Pulmonary artery endothelial cell (primary cell): ENCODE measurements around the gene BRF1. TPM values are rescaled to one million over a fixed set of nuclear protein-coding genes. Genes with fewer than 3 reads are reported as not detected.

Source experiments
- DNase-seq: peaks from one replicate; pipeline ENCODE4 v3.0.0-alpha.2; 2011; ENCODE audit warnings: low read depth, low spot score
- total RNA-seq: library from RNA; depleted of rRNA; stranded (reverse); fragments of >200 nt; gene quantifications from 2 replicates; pipeline ENCODE4 v1.2.3, GENCODE V29; 2014

BRF1 gene
- total RNA-seq, 1 donor from 2014 or later: 33.1 TPM

GRCh38 chr14:105177082-105177481, 123.7 kb downstream of the BRF1 start:
- no peak for DNase-seq

DNA sequence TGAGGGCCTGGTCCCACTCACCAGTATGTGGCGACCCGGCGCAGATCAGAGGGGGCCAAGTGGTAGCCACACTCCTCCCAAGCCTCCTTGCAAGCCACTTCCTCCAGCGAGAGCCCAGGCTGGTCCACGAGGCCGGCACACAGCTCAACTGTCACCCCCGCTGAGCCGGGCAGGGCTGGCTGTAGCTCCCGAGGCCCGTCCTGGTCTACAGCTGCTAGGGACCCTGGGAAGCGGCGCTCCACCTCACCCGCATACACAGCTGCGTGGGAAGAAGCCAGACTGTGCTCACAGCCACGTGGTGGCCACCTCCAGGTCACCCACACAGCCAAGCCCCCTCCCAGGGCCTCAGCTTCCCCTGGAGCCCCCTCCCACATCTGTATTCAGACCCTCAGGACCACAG, 124.3 kb downstream of the BRF1 start:
- DNase-seq: no peak

GRCh38 chr14:105173901-105174894, 126.6 kb downstream of the BRF1 start:
- DNase-seq: no peak

- DNase-seq: no peak
These were observed 127.7 kb downstream of the BRF1 start for GRCh38 chr14:105173145-105173544.

- DNase-seq: no peak
These were observed 128.3 kb downstream of the BRF1 start for GRCh38 chr14:105172476-105172875.

DNA sequence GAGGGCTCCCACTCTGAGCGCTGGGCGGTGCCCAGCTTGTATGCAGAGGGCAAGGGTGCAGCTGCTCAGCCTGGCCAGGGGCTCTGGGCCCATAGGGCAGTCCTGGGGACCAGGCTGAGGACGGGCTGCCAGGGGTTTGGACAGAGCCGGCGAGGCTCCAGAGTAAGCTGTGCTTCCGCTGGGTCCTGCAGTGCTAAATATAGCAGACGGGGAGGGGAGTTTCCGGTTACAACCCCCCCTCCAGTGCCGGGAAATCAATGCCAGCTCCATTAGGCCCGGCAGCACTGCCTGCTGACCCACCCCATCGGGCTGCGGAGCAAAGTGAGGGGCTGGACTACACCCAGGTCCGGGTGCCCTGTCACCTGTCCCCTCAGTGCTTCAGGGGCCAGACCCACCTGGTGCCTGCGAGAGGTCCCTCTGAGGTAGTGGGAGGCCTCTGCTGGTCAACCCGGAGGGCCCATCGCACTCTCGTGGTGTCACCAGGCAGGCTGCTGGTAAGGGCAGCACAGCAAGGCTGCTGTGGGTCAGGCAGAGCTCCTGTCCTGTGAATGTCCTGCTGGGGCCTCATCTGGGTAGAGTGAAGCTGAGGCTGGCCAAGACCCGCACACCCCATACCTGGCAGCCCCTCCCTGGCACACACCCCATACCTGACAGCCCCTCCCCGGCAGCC, 129.7 kb downstream of the BRF1 start:
- DNase-seq: no peak

- DNase-seq: no peak
These were observed 130.8 kb downstream of the BRF1 start for GRCh38 chr14:105169776-105170655.

DNA sequence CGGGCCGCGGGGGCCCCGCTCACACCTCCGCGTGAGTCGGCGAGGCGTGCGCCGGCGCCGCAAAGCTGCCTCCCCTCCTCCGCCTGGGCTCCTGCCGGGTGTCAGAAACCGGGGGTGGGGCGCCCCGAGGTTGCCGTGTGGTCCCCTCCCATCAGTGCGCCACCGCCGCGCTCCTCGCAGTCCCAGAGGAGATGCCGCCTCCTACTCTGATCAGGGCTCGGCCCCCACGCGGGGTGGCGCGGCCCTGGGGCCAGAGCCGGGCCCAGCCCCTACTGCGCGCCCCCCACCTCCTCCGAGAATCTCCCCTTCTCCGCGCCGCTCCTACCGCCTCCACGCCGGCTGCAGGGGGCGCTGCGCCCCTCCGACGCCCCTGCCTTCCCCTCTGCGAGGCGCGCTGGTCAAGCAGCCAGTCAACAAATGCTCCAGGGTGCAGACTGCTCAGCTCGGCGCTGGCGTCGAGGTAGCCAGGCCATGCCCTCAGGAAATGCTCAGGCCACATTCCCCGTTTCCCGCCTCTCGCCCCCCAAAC, 131.8 kb downstream of the BRF1 start:
- DNase-seq: no peak

GRCh38 chr14:105168496-105168978, 132.3 kb downstream of the BRF1 start, which contains the start of gene JAG2:
Gene JAG2 (minus strand): TSS chr14:105168776. CDS start chr14:105168420, 356 bp downstream.
- DNase-seq: no peak

DNA sequence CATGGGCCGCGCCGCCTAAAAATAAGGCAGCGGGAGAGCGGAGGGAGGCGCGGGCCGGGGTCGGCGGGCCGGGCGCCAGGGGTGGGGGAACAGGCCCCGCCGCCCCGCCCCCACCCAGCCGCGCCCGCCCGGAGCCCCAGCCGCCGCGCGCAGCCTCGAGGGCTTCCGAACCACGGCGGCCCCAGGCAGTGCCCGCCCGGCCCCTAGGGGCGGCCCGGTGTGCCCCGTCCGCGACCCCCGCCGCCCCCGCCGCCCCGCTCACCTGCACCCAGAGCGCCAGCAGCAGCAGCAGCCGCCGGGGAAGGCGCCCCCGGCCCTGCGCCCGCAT, 132.7 kb downstream of the BRF1 start:
- no peak for DNase-seq

DNA sequence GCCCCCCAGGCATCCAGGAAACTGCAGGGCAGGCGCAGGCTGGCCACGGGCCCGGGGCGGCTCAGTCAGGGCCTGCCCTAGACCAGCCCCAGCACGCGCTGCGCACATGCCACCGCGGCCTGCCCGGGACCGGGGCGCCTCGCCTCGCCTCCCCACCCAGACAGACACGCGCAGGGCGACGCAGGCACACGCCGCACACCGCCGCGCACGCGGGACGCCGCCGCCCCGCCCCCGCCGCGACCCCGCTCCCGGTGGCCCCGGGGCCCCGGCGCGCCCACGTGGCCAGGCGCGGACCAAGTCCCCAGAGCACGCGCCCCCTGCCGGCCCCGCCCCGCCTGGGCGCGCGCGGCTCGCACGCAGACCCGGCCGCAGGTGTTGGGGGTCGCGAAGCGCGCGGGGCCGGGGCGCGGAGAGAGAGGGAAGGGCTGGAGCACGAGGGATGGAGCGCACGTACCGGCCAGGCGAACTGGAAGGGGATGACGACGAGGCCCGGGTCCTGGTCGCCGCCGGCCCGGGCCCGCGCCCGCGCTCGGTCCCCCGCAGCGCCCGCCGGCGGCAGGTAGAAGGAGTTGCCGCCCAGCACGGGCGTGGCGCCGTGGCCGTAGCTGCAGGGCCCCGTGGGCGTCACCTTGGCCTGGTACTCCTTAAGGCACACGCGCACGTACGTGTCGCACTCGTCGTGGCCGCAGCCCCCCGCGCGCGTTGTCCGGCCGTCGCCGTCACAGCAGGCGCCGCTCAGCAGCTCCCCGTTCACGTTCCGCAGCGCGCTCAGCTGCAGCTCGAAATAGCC, 133.3 kb downstream of the BRF1 start:
- DNase-seq: no peak

DNA sequence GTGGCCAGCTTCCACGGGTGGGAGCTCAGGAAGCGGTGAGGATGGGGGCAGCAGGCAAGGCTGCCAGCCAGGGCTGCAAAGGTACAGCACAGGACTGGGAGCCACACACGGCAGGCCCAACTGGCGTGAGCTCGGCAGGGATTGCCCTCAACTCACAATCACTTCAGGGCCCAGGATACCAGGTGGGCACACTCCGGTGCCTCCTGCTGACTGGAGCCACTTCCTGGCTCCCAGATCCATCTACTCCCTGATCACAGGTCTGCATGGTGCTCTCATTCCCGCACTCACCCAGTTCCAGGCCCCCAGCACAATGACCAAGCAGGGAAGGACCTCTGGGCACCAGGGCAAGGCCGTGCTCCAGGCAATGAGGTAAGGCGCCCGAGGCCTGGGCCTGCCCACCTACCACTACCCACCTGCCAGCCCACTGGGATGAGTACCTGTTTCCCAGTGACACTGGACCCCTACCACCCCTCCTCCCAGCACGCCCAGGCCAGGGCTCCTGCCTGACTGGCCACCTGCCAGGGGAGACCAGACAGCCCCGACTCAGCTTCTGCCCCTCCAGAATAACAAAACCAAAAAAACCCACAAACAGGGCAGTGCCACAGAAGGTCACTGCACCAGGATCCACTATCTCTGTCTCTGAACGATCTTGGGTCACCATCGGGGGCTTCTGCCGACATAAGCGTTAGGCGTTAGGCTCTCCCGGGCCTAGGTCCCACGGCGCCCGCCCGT, 134.1 kb downstream of the BRF1 start:
- no peak for DNase-seq

DNA sequence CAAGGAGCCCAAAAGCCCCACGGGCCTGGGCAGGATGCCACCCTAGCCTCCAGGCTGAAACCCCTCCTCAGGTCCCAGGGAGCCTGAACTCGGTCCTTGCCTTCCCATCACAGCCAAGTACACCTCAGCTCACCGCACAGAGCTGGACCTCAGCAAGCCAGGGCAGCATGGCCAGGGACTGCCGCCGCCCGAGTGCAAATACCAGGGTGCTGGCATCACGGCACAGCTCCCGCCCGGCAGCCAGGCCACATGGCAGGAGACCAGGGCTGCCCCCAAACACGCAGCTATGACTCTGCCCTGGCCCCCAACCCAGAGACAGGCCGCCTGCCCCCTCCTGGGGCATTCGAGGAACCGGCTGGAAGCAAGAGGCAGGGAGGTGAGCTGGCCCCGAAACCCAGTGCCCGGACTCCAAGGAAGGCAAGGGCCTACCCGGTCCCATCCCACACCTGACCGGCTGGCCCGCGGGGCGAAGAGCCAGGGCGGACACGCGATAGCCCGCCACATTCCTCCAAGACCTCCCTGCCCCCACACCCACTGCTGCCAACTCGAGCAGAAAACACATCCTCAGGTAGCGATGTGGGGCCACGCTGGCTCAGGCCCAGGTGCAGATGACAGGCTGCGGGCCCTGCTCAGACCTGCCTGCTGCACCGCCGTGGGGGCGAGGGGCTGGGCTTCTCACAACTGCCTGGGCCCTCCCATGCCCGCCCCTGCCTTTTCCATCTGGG, 134.9 kb downstream of the BRF1 start:
- DNase-seq: no peak

- no peak for DNase-seq
These were observed 135.6 kb downstream of the BRF1 start for GRCh38 chr14:105165134-105165704.

DNA sequence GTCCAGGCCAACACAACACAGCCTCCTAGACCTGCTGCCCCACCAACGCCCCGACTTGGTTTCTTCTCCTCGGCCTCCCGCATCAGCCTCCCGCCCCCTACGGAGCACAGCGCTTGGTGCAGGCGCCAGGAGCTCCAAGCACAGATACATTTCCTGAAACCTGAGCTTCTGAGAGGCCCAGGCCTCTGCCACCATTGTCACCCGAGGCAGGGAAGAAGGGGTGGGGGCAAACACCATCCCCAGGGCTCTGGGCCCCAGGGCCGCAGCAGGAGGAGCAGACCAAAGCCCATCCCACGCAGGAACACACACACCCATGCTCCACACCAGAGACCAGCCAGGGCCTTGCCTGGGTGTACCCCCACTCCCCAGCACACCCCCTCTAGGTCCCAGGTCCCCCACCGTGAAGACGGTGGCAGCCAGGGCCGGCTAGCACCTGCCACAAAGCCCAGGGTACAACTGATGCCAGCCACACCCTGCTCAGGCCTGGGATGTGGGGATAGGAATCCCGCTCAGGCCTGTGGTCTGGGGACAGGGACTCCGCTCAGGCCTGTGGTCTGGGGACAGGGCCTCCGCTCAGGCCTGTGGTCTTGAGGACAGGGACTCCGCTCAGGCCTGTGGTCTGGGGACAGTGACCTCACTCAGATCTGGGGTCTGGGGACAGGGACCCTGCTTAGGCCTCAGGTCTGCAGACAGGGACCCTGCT, 137.6 kb downstream of the BRF1 start:
- DNase-seq: no peak

DNA sequence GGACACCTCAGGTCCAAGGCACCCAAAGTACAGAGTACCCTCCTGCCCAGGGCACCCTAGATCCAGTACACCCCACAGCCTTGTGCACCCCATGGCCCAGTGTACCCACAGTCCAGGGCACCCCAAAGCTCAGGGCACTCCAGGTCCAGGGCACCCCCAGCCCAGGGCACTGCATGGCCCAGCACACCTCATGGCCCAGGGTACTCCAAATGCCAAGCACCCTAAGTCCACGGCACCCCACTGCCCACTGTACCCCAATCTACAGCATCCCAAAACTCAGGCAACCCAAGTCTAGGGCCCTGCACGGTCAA, 138.2 kb downstream of the BRF1 start:
- DNase-seq: no peak

DNA sequence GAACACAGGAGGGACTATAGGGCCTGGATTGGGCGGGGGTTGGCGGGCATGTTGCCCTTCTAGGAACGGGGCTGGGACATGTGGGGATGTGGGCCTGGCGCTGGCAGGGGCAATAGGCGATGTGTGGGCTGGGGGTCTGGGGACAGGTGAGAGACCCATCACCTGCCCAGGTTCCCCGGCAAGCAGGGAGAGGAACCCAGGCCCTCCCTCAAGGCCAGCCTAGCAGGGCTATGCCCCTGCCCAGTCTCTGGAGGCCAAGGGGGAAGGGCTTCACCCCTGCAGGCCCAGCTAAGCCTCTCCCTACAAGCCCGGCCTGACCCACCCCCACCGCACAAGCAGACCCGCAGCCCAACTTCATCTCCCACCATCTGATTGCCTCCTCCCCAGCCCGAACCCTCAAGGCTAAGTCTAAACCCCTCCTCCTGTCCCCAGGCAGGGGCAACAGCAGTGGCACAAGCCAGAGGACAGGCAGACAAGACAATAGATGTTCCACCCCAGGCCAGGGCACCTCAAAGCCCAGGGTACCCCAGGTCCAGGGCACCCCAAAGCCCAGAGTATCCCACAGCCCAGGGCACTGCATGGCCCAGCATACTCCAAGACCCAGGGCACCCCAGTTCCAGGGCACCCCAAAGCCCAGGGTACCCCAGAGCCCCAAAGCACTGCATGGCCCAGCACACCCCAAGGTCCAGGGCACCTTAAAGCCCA, 138.7 kb downstream of the BRF1 start:
- DNase-seq: no peak

- DNase-seq: no peak
These were observed 139.5 kb downstream of the BRF1 start for GRCh38 chr14:105161309-105161708.
